NK-92 treated with Interleukin-12 subunit alpha and Interleukin-12 subunit beta, amount 100 ng/mL, for 24 hours (cell line): ENCODE data around the gene SIX5.
"Not testable (repeated sequence)": the region's sequence is repeated elsewhere in the genome, so short reads cannot be mapped to it uniquely, and the experiment has no call there.

Source experiments
- DNase-seq: peaks from one replicate; lab custom pipeline; 2025; lab: John Stamatoyannopoulos, UW

The SIX5 gene

GRCh38 chr19:45753548-45753947, 15.5 kb downstream of the SIX5 start:
- DNase-seq: no peak

DNA sequence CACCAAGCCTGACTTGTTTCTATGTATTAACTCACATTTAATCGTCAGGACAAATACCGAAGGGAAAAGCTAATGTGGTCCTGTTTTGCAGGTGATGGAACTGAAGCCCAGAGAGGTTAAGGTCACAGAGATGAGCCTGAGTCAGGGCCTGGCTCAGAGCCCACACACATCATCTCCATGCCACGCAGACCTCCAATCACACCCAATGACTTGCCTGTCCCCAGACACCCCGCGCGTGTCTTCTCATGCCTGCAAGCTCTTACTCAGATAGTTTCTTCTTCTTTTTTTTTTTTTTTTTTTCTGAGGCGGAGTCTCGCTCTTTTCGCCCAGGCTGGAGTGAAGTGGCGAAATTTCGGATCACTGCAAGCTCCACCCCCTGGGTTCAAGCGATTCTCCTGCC, 16.4 kb downstream of the SIX5 start:
- no peak for DNase-seq

- DNase-seq: not testable (repeated sequence)
Observed at GRCh38 chr19:45751483-45751882, 17.6 kb downstream of the SIX5 start.

- DNase-seq: no peak
Observed at GRCh38 chr19:45747513-45747912, 21.5 kb downstream of the SIX5 start.

GRCh38 chr19:45746866-45747265, 22.2 kb downstream of the SIX5 start:
- DNase-seq: no peak

DNA sequence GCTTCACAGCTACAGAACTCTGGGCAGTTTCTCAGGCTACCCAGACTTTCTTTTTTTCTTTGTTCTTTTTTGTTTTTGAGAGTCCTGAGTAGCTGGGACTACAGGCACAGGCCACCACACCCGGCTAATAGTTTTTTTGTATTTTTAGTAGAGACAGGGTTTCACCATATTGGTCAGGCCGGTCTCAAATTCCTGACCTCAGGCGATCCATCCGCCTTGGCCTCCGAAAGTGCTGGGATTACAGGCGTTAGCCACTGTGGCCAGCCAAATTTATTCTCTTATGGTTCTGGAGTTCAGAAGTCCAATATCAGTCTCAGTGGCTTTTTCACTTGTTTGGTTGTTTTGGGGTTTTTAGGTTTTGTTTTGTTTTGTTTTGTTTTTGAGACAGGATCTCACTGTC, 23.4 kb downstream of the SIX5 start:
- no peak for DNase-seq

DNA sequence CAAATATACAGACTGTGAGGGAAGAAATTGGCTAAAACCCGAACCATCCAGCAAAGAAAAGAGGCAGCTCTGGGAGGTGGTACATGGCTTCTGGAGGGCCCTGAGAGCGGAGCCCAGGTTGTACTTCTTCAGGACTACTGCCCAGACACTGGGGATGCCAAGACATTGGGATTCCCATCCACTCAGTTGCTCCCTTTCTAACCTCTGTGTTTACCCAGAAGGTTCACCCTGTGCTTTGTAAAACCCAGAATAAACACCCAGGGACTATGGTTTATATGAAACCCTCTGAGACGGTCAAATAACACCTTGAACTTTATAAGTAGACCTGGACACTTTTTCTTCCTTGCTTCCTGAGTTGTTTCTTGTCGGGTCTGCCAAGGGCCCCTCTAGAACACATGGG, 26.1 kb downstream of the SIX5 start:
- no peak for DNase-seq

GRCh38 chr19:45739498-45740439, 29.3 kb downstream of the SIX5 start:
- DNase-seq: no peak

DNA sequence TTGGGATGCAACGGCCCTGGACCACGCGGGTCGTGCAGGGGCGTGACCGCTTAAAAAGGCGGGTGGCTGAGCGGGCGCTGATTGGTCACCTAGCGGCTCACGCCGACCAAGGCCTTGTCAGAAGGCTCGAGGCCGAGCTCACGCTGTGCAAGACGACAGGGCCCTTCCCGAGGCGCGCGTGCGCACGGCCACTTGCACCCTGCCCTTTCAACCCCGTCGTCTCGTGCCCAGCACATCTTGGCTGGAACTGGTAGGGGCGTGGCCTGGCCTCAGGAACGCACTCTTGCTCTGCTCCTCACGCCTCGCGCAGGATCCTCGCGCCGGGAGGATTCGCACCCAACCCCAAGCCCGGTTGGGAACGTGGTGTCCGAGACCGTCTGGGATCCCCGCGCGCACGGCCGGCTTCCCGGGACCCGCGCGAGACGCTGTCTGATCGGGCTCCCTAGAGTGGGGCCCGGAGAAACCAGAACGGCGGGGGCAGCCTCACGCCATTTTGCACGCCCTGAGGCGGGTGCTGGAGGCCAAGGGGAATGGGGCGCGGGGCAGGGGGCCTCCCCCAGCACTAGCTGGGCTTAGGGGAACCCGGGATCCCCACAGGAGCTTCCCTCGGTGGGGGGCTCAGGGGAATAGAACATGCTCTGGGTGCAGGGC, 35.8 kb downstream of the SIX5 start, which contains the start of gene MEIOSIN:
Gene MEIOSIN (plus strand): TSS at position 280 of the 651 bp plus-strand sequence. CDS start 1,938 bp downstream, outside the sequence.
- no peak for DNase-seq

DNA sequence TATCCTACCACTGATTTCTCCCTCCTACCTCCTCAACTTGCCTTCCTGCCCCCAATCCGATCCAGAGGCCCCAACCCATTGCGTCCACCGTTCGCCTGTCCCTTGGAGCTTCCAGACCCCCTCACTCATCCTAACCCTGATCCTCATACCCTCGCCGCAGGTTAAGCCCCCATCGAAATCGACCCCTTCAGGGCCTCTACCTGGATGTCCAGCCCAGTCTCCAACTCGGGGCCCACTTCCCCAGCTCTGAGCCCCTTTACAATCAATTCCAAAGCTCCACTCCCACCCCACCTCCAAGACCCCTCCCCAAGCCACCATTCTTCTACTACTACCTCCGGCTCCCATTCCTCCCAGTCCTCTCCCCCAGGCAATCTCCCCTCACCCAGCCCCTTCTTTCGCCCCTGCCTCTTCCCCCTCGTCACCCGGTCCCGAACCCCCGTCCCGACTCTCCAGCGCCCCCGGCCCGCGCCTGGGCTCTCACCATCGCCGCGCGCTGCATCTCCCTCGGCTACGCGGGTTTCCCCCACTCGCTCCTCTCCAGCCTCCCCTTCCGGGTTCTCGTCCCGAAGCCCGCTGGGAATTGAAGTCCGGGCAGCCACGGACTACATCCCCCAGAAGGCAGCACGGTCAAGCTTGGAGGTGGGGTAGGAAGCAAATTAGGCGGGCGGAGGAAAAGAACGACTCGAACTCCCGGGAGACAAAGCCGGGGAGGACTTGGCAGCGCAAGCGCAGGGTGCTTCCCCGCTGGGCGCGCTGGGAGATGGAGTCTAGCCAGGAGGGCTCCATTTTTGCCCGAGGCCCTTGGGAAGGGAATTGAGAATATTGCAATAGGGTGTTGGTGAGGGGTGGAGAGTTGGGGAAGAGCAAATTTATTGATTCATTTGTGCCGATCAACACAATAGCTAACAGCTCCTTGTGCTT, 38.4 kb downstream of the SIX5 start, which contains the start of gene FBXO46:
Gene FBXO46 (minus strand): TSS at position 529 of the 921 bp plus-strand sequence. CDS start 17,401 bp downstream, outside the sequence.
- peak; percentile 94 for DNase-seq

DNA sequence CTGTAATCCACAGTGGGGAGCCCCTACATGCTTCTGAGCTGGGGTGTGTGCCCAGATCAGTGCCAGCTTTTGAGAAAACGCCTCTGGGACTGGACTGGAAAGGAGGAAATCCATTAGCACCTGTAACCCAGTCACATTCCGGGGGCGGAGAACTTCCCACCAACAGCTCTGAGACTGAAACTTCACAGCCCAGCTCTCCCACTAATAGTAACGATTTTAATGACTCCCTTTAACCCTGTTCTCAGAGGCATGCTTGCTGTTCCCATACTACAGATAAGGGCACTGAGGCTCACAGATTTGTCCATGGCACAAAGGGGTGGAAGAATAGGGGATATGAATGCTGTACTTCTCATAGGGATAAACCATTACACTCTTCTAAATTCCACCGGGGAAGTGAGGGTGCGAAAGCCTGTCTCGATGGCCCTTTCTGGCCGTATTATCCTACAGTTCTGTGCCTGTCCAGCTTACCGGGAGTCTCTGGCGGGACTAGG, 39.2 kb downstream of the SIX5 start:
- no peak for DNase-seq

DNA sequence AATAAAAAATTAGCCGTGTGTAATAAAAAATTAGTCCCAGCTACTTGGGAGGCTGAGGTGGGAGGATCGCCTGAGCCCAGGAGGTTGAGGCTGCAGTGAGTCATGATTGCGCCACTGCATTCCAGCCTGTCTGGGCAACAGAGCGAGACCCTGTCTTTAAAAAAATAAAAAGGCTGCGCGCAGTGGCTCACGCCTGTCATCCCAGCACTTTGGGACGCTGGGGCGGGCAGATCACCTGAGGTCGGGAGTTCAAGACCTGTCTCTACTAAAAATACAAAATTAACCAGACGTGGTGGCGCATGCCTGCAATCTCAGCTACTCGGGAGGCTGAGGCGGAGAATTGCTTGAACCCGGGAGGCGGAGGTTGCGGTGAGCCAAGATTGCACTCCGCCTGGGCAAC, 40.4 kb downstream of the SIX5 start:
- not testable (repeated sequence) for DNase-seq

- DNase-seq: not testable (repeated sequence)
Observed at GRCh38 chr19:45720065-45720464, 49.0 kb downstream of the SIX5 start.

DNA sequence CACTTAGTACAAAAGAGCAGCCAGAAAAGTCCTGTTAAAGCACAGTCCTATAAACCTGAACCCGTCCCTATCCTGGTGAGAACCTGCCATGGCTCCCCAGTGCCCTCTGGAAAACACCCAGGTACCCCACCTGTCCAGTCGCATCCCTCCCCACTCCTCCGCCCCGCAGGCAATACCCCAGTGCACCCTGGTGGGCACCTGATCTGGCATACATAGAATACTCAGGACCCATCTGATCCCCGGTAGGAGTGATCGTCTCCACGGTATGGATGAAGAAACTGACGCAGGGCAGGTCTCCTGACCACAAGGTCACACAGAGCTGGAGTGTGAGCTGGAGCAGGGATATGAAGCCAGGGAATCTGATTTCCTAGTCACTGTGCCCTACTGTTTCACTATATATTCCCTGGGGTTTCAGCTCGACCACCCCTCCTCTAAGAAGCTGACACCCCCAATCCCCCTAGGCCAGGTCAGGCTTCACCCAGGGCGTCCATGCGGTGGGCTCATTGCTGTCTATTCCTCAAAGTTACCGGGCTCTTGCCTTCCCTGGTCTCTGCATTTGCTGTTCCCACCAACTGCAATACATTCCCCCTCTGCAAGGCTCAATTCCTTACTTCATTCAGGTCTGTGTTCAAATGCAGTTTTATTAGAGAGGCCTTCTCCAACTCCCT, 50.9 kb downstream of the SIX5 start:
- no peak for DNase-seq

DNA sequence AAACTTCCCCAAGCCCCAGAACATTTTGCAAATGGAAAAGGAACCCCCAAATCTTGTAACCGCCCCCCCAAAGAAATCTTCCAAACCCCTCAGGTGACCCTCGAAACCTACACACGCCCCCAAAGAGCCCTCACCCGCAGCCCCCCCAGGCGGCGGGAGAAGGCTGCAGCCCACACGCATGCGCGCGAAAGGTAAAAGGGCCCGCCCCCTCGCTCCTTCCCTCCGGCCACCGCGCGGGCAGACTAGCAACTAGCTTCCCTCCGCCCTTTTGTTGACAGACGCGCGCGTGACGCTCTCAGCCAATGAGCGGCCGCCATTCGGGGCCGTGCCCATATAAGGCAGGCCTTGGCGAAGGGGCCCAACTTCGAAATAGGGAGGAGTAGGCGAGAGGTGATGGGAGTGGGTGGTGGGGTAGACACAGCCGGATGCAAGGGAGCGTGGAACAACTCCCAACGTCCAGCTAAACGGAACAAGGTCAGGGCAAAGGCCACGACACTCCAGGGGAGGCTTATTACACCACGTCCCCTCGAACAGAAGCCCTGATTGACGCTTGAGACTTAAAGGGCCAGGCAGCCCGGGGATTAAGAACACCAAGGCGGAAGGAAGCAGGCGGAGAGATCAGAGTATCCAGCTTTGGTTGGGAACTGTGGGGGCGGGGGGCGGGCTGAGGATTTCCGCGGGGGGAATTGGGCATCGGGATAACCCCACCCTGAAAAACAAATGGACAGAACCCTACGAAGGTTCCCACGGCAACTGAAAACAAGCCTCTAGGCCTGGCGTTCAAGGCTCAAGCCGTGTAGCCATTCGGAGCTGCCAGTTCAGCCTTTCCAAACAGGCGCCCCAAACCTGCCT, 51.7 kb downstream of the SIX5 start:
- DNase-seq: peak; percentile 99

GRCh38 chr19:45716359-45717130, 52.5 kb downstream of the SIX5 start:
- DNase-seq: no peak

DNA sequence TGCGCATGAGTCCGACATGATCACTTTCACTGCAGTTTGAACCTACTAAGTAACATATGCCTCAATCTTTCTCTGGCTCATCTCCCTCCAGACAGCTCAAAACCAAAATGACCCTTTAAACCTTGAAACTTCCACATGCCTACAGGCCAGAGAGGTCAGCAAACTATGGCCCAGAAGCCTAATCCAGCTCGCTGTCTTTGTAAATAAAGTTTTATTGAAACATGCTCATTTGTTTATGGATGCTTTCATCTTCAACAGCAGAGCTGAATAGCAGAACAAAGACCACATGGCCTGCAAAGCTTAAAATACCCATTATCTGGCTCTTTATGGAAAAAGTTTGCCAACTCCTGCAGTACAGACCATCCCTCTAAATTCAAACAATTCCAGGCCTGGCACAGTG, 53.9 kb downstream of the SIX5 start:
- DNase-seq: no peak
